Effector memory CD8-positive, alpha-beta T cell (primary cell): ENCODE data around the gene PSMG2.
"Not testable (repeated sequence)": the region's sequence is repeated elsewhere in the genome, so short reads cannot be mapped to it uniquely, and the experiment has no call there.

Source experiments
- ATAC-seq: fragments of 150-1000 bp; cut with Tn5 transposase; replicated peaks from 2 replicates; pipeline ENCODE4 v1.10.0; 2021; ENCODE audit warnings: mild to moderate bottlenecking, moderate library complexity
- DNase-seq, 3 experiments: peaks; one replicate each; pipeline ENCODE4 v3.0.0; 2021
- H3K27ac Mint-ChIP-seq, 2 donors: one replicate each; pipeline ENCODE4 v1.8.0; 2022; ENCODE audit warnings: mild to moderate bottlenecking in 2 of 2, mixed read lengths in 2 of 2, moderate library complexity in 2 of 2
- H3K27me3 Mint-ChIP-seq, 2 donors: one replicate each; pipeline ENCODE4 v1.8.0; 2022; ENCODE audit warnings: mixed read lengths in 2 of 2
- H3K36me3 Mint-ChIP-seq: one replicate; pipeline ENCODE4 v1.8.0; 2022; ENCODE audit warnings: mild to moderate bottlenecking, moderate library complexity, mixed read lengths; ENCODE audit not compliant: insufficient read depth
- H3K4me1 Mint-ChIP-seq, 2 donors: one replicate each; pipeline ENCODE4 v1.8.0; 2022; ENCODE audit warnings: low read depth in 2 of 2, mixed read lengths in 2 of 2
- H3K4me3 Mint-ChIP-seq, 2 donors: one replicate each; pipeline ENCODE4 v1.8.0; 2022; ENCODE audit warnings: mild to moderate bottlenecking in 2 of 2, mixed read lengths in 2 of 2, moderate library complexity in 2 of 2
- H3K9me3 Mint-ChIP-seq, 2 donors: one replicate each; pipeline ENCODE4 v1.8.0; 2022; ENCODE audit warnings: mixed read lengths in 2 of 2

The PSMG2 gene

GRCh38 chr18:12742453-12742852 is 39.6 kb downstream of the PSMG2 start:
- H3K27ac Mint-ChIP-seq, result no peak overlapping the region
- no peaks in the 10 kb centered on the region for H3K4me1 Mint-ChIP-seq
- ATAC-seq (no peak), DNase-seq (no peak)
- no peak overlapping the region for H3K4me3 Mint-ChIP-seq
- no peaks in the 10 kb centered on the region for H3K27me3 Mint-ChIP-seq
- H3K36me3 Mint-ChIP-seq, result no peaks in the 10 kb centered on the region
- no peaks in the 10 kb centered on the region for H3K9me3 Mint-ChIP-seq

DNA sequence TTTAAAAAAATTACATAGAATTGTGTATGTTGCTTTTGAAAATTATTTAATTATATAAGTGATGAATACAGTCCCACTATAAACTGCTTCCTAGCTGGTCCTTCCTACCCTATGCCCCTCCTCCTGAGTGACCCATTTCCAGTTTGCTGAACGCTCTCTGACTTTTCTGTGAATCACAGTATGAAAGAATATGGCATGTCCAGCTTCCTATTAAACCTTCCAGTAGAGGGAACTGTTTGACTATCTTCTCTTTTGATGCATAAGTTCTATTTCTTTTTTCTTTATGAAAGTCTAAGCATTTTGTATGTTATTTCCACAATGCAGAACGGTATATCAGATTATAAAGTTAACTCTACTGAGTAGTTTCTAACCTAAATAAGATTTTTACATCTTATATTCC is 41.3 kb downstream of the PSMG2 start:
- no peak overlapping the region for H3K27ac Mint-ChIP-seq
- ATAC-seq (peak; percentile 64), DNase-seq (no peak)
- peaks cover 2% of the 10 kb centered on the region for H3K36me3 Mint-ChIP-seq
- no peaks in the 10 kb centered on the region for H3K9me3 Mint-ChIP-seq
- H3K4me1 Mint-ChIP-seq, result peaks cover 0 to under 1% of the 10 kb centered on the region in 2 donors
- H3K27me3 Mint-ChIP-seq, result peaks cover 0 to 3% of the 10 kb centered on the region in 2 donors
- no peak overlapping the region for H3K4me3 Mint-ChIP-seq

DNA sequence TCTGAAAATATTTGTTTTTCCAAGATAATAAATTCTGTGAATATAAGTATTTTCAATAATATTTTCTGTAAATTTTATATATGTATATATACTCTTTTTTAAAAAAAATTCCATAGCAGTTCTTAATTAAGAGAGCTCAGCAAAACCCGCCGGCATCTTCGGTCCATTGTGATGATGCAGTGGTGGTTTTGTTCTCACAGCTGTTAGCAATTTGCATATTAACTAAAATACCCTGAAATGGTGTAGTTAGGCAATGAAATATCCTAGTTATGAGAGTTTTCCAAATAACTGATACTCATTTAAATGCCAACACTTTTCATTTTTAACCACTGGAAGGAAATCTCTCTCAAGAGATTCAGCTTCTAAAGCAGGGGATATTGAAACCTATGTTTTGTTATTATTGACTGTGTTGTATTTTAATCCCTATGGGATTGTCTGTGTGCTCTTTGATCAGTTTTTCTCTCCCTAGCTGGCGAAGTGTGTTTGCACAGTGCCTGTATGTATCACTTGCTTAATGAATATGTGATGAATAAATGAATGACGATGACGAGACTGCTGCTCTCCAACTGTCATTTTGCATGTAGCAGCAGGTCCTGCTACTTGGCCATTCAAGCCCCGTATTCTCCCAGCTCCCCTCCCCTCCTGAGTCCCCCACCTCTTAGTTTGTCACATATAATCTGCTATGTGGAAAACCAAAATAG is 42.4 kb downstream of the PSMG2 start:
- Mint-ChIP-seq H3K27me3 (peaks cover 0 to 8% of the 10 kb centered on the region in 2 donors), H3K36me3 (peaks cover 2% of the 10 kb centered on the region), H3K9me3 (no peaks in the 10 kb centered on the region), H3K4me3 (no peak overlapping the region), H3K27ac (no peak overlapping the region), H3K4me1 (peaks cover 5 to 10% of the 10 kb centered on the region in 2 donors)
- DNase-seq, result no peak
- no peak for ATAC-seq

DNA sequence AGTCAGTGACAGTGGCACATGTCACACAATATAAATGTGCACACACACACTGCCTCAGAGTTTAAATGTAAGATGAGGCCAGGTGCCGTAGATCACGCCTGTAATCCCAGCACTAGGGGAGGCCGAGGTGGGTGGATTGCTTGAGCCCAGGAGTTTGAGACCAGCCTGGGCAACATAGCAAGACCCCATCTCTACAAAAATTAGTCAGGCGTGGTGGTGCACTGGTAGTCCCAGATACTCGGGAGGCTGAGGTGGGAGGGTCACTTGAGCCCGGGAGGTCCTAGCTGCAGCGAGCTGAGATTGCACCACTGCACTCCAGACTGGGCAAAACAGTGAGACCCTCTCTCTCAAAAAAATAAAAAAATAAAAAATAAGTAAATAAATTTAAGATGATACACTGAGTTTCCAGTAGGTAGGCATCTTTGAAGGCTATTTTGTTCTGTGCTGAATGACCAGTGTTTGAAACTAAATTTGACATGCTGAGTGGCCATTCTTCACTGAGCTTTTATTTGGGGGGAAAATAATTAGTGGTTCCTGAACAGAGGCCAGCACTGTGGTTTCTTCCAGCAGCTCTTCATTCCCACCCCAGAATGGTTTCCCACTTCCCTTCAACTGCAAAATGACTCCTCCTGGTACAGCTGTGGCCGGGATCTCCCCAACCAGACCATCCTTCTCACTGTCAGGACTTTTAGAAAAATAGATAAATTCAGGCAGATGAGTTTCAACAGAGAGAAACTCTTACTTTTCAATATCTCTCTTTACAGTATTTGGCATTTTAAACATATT is 44.9 kb downstream of the PSMG2 start:
- Mint-ChIP-seq H3K27me3 (peaks cover 0 to 8% of the 10 kb centered on the region in 2 donors), H3K27ac (no peak overlapping the region), H3K9me3 (no peaks in the 10 kb centered on the region), H3K4me3 (no peak overlapping the region), H3K4me1 (peaks cover 9 to 12% of the 10 kb centered on the region in 2 donors), H3K36me3 (peaks cover 2% of the 10 kb centered on the region)
- ATAC-seq (no peak), DNase-seq (no peak)

- no peak for ATAC-seq
- H3K4me3 Mint-ChIP-seq, result no peak overlapping the region
- peak overlapping the region in 1 of 2 donors; percentile 14 for H3K27ac Mint-ChIP-seq
- peaks cover 0 to 8% of the 10 kb centered on the region in 2 donors for H3K27me3 Mint-ChIP-seq
- peaks cover 9 to 12% of the 10 kb centered on the region in 2 donors for H3K4me1 Mint-ChIP-seq
- H3K9me3 Mint-ChIP-seq, result no peaks in the 10 kb centered on the region
- peaks cover 2% of the 10 kb centered on the region for H3K36me3 Mint-ChIP-seq
- no peak for DNase-seq
These were observed 45.8 kb downstream of the PSMG2 start for GRCh38 chr18:12748671-12749070.

DNA sequence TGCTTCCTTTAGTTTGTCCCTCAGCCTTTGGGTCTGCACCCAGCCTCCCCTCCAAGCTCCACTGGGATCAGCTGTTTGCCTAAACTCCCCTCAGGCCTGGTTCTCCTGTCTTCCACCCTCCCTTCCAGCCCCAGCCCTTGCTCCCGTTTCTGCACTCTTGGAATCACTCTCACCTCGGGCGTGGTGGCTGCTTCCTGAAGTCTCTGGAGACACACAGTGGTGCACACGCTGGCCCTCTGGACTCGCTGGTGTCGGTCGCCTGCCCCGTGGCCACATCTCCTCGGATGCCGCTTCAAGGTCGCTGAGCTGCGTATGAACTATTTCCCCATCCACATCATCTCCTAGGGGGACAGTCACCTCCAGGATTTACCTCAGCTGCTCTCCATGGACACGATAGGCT is 46.3 kb downstream of the PSMG2 start:
- DNase-seq (no peak), ATAC-seq (no peak)
- peaks cover 2% of the 10 kb centered on the region for H3K36me3 Mint-ChIP-seq
- peaks cover 9 to 12% of the 10 kb centered on the region in 2 donors for H3K4me1 Mint-ChIP-seq
- H3K27ac Mint-ChIP-seq, result peak overlapping the region in 1 of 2 donors; percentile 14
- no peak overlapping the region for H3K4me3 Mint-ChIP-seq
- H3K27me3 Mint-ChIP-seq, result peaks cover 0 to 8% of the 10 kb centered on the region in 2 donors
- no peaks in the 10 kb centered on the region for H3K9me3 Mint-ChIP-seq

DNA sequence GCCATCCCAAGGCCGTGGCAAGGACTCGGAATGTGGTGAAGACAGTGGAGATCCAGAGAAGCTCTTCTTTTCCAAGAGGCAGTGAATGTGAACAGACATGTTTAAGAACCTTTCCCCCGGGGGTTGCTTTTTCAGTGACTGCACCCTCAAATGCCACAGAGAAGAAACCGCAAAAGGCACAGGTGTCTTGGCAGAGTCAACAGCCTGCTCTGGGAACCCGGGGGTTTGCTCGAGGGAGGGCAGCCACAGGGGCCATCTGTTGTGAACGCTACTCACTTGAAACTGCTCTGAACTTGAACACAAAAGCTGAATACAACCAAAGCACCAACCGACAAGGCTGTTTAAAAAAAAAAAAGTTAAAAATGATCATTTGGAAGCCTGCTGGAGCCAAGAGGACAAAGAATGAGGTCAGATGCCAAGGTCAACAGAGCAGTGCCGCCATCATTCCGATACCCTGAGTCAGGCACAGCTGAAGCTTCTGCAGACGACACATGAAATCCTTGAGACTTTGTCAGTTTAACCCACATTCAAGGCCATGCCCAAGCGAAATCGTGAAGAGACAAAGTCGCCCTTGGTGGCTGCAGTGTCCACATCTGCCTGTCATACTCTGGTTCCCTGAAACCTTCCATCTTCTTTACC is 47.4 kb downstream of the PSMG2 start:
- Mint-ChIP-seq H3K36me3 (peaks cover 2% of the 10 kb centered on the region), H3K27me3 (peaks cover 0 to 8% of the 10 kb centered on the region in 2 donors), H3K9me3 (no peaks in the 10 kb centered on the region), H3K4me3 (no peak overlapping the region), H3K4me1 (peaks cover 9 to 12% of the 10 kb centered on the region in 2 donors), H3K27ac (no peak overlapping the region)
- no peak for ATAC-seq
- DNase-seq, result no peak

DNA sequence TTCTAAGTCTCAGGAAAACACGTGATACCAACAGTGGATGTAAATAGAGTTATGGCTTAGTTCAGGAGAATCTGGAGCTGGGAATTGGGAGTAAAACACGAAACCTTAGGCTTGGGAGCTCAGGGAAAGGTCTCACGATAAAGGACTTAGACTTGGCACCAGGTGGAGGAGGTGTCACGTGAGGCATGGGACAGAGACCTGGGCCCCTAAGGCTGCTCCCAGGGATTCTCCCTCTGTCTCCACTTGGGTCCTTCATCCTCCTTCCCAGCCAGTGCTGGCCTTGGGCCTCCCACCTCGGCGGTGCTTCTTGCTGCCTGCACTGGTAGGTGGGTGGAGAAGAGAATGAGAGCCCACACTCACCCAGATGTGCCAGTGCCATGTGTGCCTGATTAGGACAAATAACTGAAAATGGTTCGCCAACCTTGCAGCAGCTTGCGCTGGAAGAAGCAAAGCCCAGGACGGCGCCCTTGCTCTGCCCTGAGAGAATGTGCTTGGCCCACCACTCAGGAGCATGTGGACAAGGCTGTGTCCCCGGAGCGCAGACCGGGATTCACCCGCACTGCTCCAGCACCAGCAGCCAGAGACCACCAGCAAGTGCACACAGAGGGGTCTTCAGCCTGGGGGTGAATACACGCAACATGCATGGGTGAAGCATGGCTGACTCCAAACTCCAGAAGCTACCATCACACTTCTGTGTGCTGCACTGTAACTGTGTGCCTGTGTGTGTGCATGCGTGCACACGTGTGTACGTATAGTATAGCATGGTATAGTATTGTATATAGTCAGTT is 48.1 kb downstream of the PSMG2 start:
- Mint-ChIP-seq H3K27ac (no peak overlapping the region), H3K4me3 (no peak overlapping the region), H3K4me1 (peaks cover 9 to 12% of the 10 kb centered on the region in 2 donors), H3K36me3 (peaks cover 2% of the 10 kb centered on the region), H3K27me3 (peaks cover 0 to 8% of the 10 kb centered on the region in 2 donors), H3K9me3 (no peaks in the 10 kb centered on the region)
- no peak for ATAC-seq
- DNase-seq, result no peak

GRCh38 chr18:12751503-12751884 is 48.7 kb downstream of the PSMG2 start:
- Mint-ChIP-seq H3K36me3 (peaks cover 2% of the 10 kb centered on the region), H3K9me3 (no peaks in the 10 kb centered on the region), H3K4me3 (no peak overlapping the region), H3K27me3 (peaks cover 0 to 8% of the 10 kb centered on the region in 2 donors), H3K4me1 (peaks cover 9 to 12% of the 10 kb centered on the region in 2 donors), H3K27ac (no peak overlapping the region)
- ATAC-seq (no peak), DNase-seq (no peak)

GRCh38 chr18:12751891-12752290 is 49.0 kb downstream of the PSMG2 start:
- H3K9me3 Mint-ChIP-seq, result no peaks in the 10 kb centered on the region
- ATAC-seq (no peak), DNase-seq (no peak)
- H3K4me1 Mint-ChIP-seq, result peaks cover 9 to 12% of the 10 kb centered on the region in 2 donors
- H3K27ac Mint-ChIP-seq, result no peak overlapping the region
- peaks cover 2% of the 10 kb centered on the region for H3K36me3 Mint-ChIP-seq
- peaks cover 0 to 8% of the 10 kb centered on the region in 2 donors for H3K27me3 Mint-ChIP-seq
- H3K4me3 Mint-ChIP-seq, result no peak overlapping the region

DNA sequence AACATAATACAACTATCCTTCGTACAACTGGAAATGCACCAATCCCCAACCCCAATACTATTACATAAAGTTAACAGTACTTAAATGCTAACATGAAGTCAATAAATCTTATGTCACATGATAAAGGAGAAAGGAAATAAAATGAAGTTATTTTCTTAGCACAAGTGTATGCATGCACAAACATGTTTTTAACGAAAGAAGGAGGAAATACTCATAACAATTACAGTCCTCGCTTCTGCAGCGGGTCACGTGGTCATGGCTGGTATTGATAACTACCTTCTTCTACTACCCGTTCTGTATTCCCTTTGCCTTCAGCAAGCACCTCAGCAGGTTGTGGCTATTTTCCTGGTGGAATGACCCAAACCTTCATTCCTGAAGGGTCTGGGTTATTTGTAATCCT is 51.7 kb downstream of the PSMG2 start:
- peaks cover 0 to under 1% of the 10 kb centered on the region in 2 donors for H3K27me3 Mint-ChIP-seq
- no peaks in the 10 kb centered on the region for H3K9me3 Mint-ChIP-seq
- H3K4me1 Mint-ChIP-seq, result peaks cover 8 to 9% of the 10 kb centered on the region in 2 donors
- no peaks in the 10 kb centered on the region for H3K36me3 Mint-ChIP-seq
- peak overlapping the region in 1 of 2 donors; percentile 41 for H3K27ac Mint-ChIP-seq
- DNase-seq (no peak), ATAC-seq (no peak)
- no peak overlapping the region for H3K4me3 Mint-ChIP-seq

GRCh38 chr18:12755606-12756005 is 52.8 kb downstream of the PSMG2 start:
- H3K36me3 Mint-ChIP-seq, ATAC-seq, DNase-seq, H3K27me3 Mint-ChIP-seq, H3K4me1 Mint-ChIP-seq, H3K27ac Mint-ChIP-seq, H3K9me3 Mint-ChIP-seq, H3K4me3 Mint-ChIP-seq: not testable (repeated sequence)

DNA sequence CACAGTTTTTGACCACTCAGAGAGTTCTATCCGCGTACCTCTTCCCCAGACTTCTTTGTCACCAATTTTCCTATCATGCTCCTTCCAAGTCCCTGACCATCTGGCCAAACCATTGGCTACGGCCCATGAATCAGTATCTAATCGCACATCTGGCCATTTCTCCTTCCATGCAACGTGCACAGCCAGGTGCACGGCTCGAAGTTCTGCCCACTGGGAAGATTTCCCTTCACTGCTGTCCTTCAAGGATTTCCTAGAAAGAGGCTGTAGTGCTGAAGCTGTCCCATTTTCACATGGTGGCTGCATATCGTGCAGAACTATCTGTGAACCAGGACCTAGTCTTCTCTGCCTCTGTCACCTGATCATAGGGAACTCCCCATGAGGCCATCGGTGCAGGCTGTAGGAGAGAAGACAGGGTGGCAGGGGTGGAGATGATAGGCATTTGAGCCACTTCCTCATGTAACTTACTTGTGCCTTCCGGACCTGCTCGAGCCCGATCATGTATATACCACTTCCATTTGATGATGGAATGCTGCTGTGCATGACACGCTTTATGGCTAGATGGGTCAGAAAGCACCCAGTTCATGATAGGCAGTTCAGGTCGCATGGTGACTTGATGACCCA is 53.9 kb downstream of the PSMG2 start:
- not testable (repeated sequence) for H3K36me3 Mint-ChIP-seq, DNase-seq, H3K27ac Mint-ChIP-seq, H3K9me3 Mint-ChIP-seq, H3K4me3 Mint-ChIP-seq, H3K4me1 Mint-ChIP-seq, H3K27me3 Mint-ChIP-seq, ATAC-seq
